Lung (tissue), 12 donors: ENCODE data around the gene GALC. TPM values are rescaled to one million over a fixed set of nuclear protein-coding genes. Genes with fewer than 3 reads are reported as not detected.

Experiments
- ATAC-seq: fragments of 200-7000 bp; cut with Tn5 transposase; one replicate; pipeline ENCODE4 v1.9.1; 2020; ENCODE audit warnings: moderate number of reproducible peaks; ENCODE audit not compliant: insufficient read depth, low FRiP score
- DNase-seq, 3 donors: peaks; one replicate each; pipeline ENCODE4 v3.0.0-alpha.2; 2013 to 2017
- H3K27ac ChIP-seq, 2 donors: one replicate each; pipeline ENCODE4 v1.5.1; 2013; ENCODE audit warnings: mild to moderate bottlenecking in 2 of 2, moderate library complexity in 2 of 2, control low read depth in 1 of 2, inconsistent platforms in 1 of 2, low read depth in 1 of 2, low read length in 1 of 2
- H3K27me3 ChIP-seq, 3 donors: one replicate each; pipeline ENCODE4 v1.5.1; 2013; ENCODE audit warnings: low read length in 2 of 3; ENCODE audit not compliant: control insufficient read depth in 3 of 3, insufficient read depth in 3 of 3
- H3K36me3 ChIP-seq, 4 donors: one replicate each; pipeline ENCODE4 v1.5.1; 2013; ENCODE audit warnings: low read length in 4 of 4, mild to moderate bottlenecking in 1 of 4, moderate library complexity in 1 of 4; ENCODE audit not compliant: control insufficient read depth in 4 of 4, insufficient read depth in 4 of 4
- H3K4me1 ChIP-seq, 5 donors: one replicate each; pipeline ENCODE4 v1.5.1; 2013; ENCODE audit warnings: low read length in 5 of 5, mild to moderate bottlenecking in 2 of 5, moderate library complexity in 1 of 5; ENCODE audit not compliant: control insufficient read depth in 5 of 5, insufficient read depth in 5 of 5
- H3K4me3 ChIP-seq: one replicate; pipeline ENCODE4 v1.5.1; 2013; ENCODE audit warnings: mild to moderate bottlenecking, control low read depth, moderate library complexity
- H3K9ac ChIP-seq, 2 donors: one replicate each; pipeline ENCODE4 v1.5.1; 2013; ENCODE audit warnings: low read length in 2 of 2, control low read depth in 1 of 2; ENCODE audit not compliant: insufficient read depth in 1 of 2
- H3K9me3 ChIP-seq, 4 donors: one replicate each; pipeline ENCODE4 v1.5.1; 2013; ENCODE audit warnings: low read length in 3 of 4, mild to moderate bottlenecking in 1 of 4, moderate library complexity in 1 of 4; ENCODE audit not compliant: control insufficient read depth in 4 of 4, insufficient read depth in 3 of 4
- WGBS, 2 donors: extraction: QIAGEN DNeasy Blood & Tissue Kit; methylation state at CpG; one replicate each; pipeline ENCODE4 v1.1.7; 2013; 5-methylcytosine and 5-hydroxymethylcytosine counted together
- polyA plus RNA-seq, 2 donors: library from polyadenylated mRNA; stranded (reverse); fragments of 200-250 nt; gene quantifications; one replicate each; pipeline ENCODE4 v1.2.1, GENCODE V29; 2013
- total RNA-seq, 2 donors: library from RNA; depleted of rRNA in 1 of 2; stranded (reverse); fragments of >200 nt in 1 of 2; gene quantifications; one replicate each; pipeline ENCODE4 v1.2.1, GENCODE V29; 2014 to 2021
- TF ChIP-seq, protein P1 (sequence below): IDR thresholded peaks from 2 replicates; pipeline ENCODE4 v1.5.1; 2012; ENCODE audit warnings: mild to moderate bottlenecking; ENCODE audit errors: control extremely low read depth, extremely low read depth
- donor health status: control.
- donor health status: control.
- donor health status: Bipolar disorder and iron deficiency.
- donor health status: healthy.
- donor health status: DM: yes; HTN: yes; CAD: no.

Gene GALC
- total and polyA plus RNA-seq, 4 donors: 10.0 to 51.1 (median 33.5) TPM

DNA sequence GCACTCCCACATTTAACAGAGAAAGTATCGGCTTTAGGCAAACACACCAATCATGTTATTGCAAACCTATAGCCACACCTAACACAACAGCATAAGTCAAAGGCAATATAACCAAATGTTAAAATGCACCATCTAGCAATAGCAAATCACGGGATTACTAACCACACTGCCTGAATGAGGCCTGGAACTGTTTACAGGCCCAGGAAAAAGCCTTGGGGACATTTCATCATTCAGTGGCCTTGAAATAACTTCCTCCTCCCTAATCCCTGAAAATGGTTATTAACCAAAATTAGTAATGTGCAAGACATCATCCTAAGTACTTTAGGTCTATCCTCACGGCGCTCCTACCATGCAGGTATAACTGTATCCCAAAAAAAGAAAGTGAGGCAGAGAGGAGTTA, 2.3 kb downstream of the GALC start:
- Histone ChIP-seq H3K9ac (no peak overlapping the region), H3K36me3 (peaks cover 0 to 4% (median 3%) of the 10 kb centered on the region in 4 donors), H3K4me1 (peaks cover 0 to 10% (median 2%) of the 10 kb centered on the region in 5 donors), H3K27ac (peak overlapping the region in 1 of 2 donors; percentile 47), H3K27me3 (no peaks in the 10 kb centered on the region), H3K9me3 (no peaks in the 10 kb centered on the region), H3K4me3 (no peak overlapping the region)
- no peak for DNase-seq
- ATAC-seq: no peak
- WGBS, 2 donors: 72 to 81% methylated on average over 4 of the region's 4 CpGs
- TF ChIP-seq, protein P1, sequence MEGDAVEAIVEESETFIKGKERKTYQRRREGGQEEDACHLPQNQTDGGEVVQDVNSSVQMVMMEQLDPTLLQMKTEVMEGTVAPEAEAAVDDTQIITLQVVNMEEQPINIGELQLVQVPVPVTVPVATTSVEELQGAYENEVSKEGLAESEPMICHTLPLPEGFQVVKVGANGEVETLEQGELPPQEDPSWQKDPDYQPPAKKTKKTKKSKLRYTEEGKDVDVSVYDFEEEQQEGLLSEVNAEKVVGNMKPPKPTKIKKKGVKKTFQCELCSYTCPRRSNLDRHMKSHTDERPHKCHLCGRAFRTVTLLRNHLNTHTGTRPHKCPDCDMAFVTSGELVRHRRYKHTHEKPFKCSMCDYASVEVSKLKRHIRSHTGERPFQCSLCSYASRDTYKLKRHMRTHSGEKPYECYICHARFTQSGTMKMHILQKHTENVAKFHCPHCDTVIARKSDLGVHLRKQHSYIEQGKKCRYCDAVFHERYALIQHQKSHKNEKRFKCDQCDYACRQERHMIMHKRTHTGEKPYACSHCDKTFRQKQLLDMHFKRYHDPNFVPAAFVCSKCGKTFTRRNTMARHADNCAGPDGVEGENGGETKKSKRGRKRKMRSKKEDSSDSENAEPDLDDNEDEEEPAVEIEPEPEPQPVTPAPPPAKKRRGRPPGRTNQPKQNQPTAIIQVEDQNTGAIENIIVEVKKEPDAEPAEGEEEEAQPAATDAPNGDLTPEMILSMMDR: no peak

DNA sequence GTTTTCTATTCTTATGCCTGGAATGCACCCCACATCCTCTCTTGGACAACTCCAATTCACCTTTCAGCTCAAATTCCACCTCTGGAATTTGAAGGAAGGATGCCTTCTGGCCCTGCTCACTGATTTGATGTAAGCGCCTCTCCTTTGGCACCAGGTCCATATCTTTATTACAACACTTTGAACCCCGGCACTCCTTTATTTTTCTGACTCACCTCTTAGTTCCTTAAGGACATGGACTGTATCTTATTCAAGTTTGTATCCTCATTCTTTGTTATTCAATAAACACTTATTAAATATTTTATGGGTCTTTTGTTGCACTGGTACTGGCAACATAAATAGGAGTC, 3.1 kb downstream of the GALC start:
- no peak overlapping the region for H3K9ac ChIP-seq
- TF ChIP-seq, protein P1: no peak
- H3K27ac ChIP-seq: no peak overlapping the region
- H3K4me1 ChIP-seq: peaks cover 0 to 10% (median 2%) of the 10 kb centered on the region in 5 donors
- no peaks in the 10 kb centered on the region for H3K9me3 ChIP-seq
- H3K4me3 ChIP-seq: no peak overlapping the region
- 76 to 89% methylated on average over 2 of the region's 2 CpGs for WGBS, 2 donors
- H3K27me3 ChIP-seq: no peaks in the 10 kb centered on the region
- H3K36me3 ChIP-seq: peaks cover 0 to 4% (median 3%) of the 10 kb centered on the region in 4 donors
- no peak for DNase-seq
- no peak for ATAC-seq

- peaks cover 0 to 10% (median 2%) of the 10 kb centered on the region in 5 donors for H3K4me1 ChIP-seq
- no peak for ATAC-seq
- WGBS, 2 donors: 95 to 96% methylated on average over 5 of the region's 5 CpGs
- no peak overlapping the region for H3K4me3 ChIP-seq
- H3K9ac ChIP-seq: no peak overlapping the region
- TF ChIP-seq, protein P1: no peak
- H3K36me3 ChIP-seq: peaks cover 0 to 5% (median 3%) of the 10 kb centered on the region in 4 donors
- no peaks in the 10 kb centered on the region for H3K9me3 ChIP-seq
- H3K27ac ChIP-seq: no peak overlapping the region
- H3K27me3 ChIP-seq: no peaks in the 10 kb centered on the region
- no peak for DNase-seq
These were observed 3.6 kb downstream of the GALC start for GRCh38 chr14:87989221-87989955.
